GM18498 (cell line): ENCODE data around the gene GCK.
"Not testable (repeated sequence)": the region's sequence is repeated elsewhere in the genome, so short reads cannot be mapped to it uniquely, and the experiment has no call there.

Experiments
- ATAC-seq: cut with Tn5 transposase; IDR thresholded peaks from one replicate; pipeline ENCODE4 v1.9.1; 2021; ENCODE audit warnings: mild to moderate bottlenecking, moderate library complexity; ENCODE audit not compliant: unreplicated experiment

The GCK gene

DNA sequence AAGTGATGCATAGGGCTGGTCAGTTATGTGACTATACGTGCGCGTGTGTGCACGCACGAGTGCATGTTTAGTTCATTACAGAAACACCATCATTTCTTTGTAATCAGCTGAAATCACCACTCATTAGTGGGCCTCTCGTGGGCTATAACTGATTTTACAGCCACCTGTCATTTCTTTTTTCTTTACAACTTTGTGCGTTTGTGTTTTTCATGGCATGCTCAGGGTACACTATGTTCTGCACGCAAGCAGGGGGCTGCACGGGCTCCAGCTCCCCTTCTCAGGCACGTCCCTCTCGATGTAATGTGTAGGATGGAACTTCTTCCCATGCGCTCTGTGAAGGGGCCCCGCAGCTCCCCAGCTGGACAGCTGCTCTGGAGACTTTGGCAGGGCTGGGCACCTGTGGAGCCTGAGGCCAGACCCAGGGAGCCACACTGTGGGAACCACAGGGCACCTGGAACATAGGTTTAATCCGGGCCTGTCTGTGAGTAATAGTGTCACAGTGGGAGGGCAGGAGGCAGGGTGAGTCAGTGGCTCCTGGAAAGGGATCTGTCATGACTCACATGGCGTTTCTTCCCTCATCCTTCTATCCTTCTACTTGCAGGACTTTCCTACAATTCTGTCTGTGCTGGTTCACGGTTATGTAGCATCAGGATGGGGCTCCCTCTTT is 4.9 kb downstream of the GCK start:
- ATAC-seq: no peak

DNA sequence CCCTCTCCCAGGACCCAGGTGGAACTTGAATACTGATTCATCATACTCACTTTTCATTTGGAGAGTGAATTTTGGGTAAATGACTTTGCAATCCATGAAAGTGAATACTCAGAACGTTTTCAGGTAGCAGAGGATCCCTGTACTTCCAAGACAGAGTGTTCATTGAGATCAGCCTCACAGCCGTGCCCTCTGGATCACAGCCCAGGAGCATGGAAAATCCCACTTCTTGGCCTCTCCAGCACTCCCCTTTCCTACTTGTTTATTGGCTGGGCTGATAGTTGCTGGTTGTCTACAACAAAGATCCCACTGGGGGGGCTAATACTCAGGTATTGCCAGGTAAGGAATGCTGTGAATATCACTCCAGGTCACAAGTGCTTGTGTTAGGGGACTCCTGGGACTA is 5.9 kb downstream of the GCK start:
- ATAC-seq: no peak

- ATAC-seq: no peak
Measured at GRCh38 chr7:44182827-44183226, 6.4 kb downstream of the GCK start.

DNA sequence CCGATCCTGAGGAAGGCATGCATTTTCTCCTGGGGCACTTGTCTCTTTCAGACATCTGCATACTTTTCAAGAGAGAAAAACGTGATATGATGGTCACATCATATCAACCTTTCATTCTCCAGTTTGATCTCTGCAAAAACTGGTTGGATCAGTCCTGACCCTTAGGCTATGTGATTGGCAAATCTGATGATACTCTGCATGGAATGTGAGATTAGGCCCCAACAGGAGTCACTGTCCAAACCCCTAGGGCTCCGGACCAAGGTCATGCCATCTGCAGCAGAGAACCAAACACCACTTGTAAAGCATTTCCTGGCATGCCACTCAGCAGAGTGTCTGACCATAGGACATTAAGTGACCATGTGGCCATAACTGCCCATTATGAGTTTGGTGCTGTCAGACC is 8.6 kb downstream of the GCK start:
- ATAC-seq: no peak

DNA sequence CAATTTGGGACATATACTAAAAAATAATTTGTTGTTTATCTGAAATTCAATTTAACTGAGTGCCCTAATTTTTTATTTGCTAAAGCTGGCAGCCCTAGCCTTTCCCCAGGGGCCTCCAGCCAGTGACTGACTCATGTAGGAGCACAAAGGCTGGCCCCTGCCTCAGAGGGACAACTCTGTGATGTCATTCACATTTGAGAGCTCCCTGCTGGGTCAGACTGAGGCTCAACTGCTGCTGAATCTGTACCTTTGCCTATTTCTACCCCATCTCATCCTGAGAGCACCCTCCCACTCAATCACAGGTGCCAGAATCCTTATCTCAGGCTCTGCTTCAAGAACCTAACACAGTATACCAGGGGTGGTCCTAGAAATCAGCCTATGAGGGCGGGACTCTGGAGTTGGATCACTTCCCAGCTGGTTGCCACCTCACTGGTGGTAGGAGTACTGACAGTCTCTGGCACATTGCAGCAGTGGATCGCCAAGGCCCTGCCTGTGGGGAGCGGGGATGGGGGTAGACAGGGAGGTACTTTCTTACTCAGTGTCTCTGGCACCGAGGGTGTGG is 11.6 kb downstream of the GCK start:
- ATAC-seq: no peak

GRCh38 chr7:44176486-44176885 is 12.8 kb downstream of the GCK start:
- ATAC-seq: no peak

GRCh38 chr7:44175730-44176129 is 13.5 kb downstream of the GCK start:
- no peak for ATAC-seq

- not testable (repeated sequence) for ATAC-seq
Measured at GRCh38 chr7:44174694-44174948, 14.6 kb downstream of the GCK start.

DNA sequence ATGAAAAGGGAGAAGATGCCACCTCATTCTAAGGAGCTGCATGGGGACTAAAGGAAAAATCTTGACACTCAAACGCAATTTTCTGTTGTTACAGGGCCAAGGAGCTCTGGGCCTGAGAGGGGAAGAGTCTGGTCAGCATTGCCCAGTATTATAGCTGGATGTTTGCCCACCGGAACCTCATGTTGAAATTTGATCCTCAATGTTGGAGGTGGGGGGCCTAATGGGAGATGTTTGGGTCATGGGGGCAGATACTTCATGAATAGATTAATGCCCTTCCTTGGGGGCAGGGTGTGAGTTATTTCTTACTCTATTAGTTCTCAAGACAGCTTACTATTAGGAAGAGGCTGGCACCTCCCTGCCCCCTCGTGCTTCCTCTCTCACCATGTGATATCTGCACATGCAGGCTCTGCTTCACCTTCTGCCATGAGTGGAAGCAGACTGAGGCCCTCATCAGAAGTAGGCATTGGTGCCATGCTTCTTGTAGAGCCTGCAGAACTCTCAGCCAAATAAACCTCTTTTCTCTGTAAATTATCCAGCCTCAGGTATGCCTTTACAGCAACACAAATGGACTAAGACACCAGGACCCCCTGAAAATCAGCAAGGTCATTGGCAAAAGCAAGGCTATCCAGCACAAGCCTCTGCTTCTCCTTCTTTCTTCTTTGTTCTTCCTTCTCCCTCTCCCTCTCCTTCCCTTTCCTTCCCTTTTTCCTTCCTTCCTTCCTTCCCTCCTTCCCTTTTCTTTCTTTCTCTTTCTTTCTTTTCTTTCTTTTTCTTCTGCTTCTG is 15.1 kb downstream of the GCK start:
- no peak for ATAC-seq

DNA sequence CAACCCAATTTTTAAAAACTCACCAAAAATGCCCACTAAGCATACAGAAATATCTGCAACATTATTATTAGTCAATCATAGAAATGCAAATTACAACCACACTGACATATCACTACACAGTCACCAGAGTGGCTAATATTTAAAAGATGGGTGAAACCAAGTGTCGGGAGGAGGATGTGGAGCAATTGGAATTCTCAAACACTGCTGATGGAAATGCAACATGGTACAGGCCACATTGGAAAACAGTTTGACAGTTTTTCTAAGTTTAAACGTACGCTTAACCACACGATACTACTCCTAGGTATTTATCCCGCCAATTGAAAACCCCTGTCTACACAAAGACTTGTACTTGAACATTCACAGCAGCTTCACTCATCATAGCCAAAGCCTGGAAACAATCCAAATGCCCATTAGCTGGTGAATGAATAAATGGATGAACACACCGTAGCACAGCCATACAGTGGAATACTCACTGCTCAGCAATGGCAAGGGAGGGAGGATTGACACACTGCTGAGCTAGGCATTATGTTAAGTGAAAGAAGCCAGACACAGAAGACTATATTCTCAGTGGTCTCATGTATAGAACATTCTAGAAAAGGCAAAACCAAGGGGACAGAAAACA is 16.3 kb downstream of the GCK start:
- no peak for ATAC-seq

DNA sequence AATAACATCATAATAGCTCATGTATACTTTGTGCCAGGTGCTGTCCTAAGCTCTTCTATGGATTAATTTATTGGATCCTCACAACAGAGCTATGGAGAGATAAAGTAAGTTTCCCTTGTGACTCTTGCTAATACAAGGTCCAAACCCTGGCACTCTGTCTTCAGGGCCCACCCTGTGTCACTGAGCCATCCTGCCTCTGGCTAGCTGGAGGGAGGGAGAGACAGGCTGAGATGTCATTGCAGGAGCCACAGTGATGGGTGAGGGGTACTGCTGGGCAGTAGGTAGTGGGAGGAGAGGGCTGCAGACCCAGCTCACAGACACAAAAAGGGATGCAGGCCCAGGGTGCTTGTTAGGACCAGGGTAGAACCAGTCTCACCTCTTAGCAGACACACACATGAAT is 16.9 kb downstream of the GCK start:
- ATAC-seq: no peak

GRCh38 chr7:44171901-44172300 is 17.3 kb downstream of the GCK start:
- ATAC-seq: not testable (repeated sequence)

DNA sequence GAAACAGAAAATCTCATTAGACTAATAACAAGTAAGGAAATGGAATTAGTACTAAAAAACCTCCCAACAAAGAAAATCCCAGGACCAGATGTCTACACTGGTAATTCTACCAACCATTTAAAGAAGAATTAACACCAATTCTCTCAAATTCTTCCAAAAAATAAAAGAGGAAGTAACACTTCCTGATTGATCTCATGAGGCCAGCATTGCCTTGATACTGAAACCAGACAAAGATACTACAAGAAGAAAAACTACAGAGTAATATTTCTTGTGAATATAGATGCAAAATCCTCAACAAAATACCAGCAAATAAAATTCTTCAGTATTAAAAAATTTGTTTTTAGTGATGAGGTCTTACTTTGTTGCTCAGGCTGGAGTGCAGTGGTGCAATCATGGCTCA is 21.3 kb downstream of the GCK start:
- ATAC-seq: no peak

GRCh38 chr7:44163591-44163990 is 25.6 kb downstream of the GCK start:
- no peak for ATAC-seq

GRCh38 chr7:44162785-44163395 is 26.3 kb downstream of the GCK start:
- no peak for ATAC-seq

GRCh38 chr7:44162179-44162578 is 27.1 kb downstream of the GCK start:
- no peak for ATAC-seq

- ATAC-seq: no peak
Measured at GRCh38 chr7:44161371-44161770, 27.9 kb downstream of the GCK start.

DNA sequence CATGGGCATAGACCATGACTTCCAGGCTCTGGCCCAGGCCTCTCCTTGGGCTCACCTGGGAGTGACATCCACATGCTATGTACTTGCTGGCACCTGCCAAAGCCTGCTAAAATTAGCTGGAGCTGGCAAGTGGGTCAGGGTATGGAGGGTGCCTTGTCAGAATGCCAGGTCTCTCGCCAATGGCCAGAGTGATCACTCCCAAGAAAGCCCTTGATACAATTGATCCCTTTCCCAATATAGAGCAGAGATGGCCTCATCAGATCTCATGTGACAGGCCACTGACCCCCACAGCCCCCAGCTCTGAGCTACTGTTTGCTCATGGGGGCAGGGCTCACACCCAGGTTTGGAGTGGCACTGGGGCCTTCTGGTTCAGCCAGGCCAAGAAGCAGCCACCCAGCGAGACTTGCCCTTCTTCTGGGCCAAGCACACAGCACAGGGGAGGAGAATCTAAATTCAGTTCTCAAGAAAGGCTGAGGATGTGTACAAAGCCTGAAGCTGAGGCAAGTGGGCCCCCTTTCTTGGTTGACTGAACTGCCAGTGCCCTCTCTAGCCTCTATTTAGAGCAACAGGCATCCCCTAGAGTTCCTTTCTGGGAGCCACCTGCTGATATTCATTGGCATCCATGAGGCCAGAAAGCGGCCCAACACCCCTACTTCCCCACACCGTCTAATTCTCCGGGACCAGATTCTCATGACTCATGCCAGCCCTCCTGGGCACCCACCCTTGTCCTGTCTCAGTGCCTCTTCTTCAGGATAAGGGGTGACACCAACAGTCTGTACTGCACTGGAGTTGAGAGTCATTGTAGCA is 29.2 kb downstream of the GCK start:
- ATAC-seq: no peak

GRCh38 chr7:44158873-44159631 is 30.2 kb downstream of the GCK start:
- no peak for ATAC-seq
